OCI-M1 (cell line): ENCODE measurements around the gene LGI1.

Experiments
- DNase-seq: peaks from one replicate; lab custom pipeline; 2025; lab: John Stamatoyannopoulos, UW

Gene LGI1

DNA sequence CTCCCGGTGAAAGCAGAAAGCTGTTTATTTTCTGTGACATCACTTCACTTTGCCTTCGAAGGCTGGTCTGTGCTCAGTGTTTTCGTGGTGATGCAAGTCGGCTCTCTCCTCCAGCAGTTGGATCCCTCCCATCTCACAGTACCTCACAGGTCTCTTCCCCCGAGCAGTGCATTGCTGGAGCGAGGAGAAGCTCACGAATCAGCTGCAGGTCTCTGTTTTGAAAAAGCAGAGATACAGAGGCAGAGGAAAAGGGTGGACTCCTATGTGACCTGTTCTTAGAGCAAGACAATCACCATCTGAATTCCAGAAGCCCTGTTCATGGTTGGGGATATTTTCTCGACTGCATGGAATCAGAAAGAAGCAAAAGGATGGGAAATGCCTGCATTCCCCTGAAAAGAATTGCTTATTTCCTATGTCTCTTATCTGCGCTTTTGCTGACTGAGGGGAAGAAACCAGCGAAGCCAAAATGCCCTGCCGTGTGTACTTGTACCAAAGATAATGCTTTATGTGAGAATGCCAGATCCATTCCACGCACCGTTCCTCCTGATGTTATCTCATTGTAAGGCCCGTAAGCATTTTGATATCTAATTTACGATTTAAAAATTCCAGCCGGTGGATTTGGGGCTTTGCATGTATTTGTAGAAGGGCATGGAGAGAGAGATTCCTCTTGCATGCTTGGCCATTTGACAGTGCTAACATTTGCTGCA is at the start of gene LGI1:
Gene LGI1, plus strand, starts transcription at position 136 of the 707 bp plus-strand sequence. Its CDS starts 209 bp downstream, at position 345.
- no peak for DNase-seq

DNA sequence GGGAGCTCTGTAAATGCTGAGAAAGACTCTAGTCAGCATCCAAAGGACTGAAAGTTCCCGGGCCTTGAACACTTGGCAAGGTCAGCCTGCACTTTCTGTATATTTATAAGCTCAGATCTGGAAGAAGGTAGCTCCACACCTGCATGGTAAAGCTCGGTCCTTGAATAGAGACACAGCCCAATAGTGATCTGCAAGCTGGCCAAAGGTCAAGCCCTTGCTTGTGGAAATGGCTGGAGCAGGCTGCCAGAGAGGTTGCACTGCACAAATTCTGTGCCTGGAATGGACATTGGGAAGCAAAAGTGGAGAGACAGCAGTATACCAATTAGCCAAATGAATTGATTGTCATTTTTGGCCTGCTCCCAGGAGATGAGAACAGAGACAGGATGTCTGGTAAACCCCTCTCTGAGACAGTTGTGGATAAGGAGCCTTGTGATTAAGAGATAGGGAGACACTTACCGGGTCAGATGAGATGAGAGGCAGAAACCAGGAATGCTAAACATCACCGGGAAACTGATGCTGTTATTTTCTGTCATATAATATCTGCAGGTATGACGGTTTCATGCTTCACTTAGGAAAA is 47.3 kb upstream of the LGI1 start:
- DNase-seq = no peak

DNA sequence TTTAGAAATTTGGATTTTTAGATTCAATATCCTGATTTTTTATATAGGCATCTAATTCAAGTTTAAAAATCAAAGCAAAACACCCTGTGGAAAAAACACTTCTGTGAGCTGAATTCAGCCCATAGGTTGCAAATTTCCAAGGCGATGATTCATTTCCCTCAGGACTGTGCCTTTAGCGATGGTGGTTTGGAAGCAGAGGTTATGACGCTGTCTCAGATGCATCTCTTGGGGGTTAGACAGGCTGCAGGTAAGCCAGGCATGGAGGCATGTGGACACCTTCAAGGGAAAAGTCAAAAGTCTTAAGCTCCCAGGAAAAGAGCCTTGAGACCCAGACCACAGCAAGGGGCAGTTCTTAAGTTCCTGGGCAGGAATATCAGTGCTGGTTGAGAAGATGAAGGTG is 45.8 kb upstream of the LGI1 start:
- no peak for DNase-seq

DNA sequence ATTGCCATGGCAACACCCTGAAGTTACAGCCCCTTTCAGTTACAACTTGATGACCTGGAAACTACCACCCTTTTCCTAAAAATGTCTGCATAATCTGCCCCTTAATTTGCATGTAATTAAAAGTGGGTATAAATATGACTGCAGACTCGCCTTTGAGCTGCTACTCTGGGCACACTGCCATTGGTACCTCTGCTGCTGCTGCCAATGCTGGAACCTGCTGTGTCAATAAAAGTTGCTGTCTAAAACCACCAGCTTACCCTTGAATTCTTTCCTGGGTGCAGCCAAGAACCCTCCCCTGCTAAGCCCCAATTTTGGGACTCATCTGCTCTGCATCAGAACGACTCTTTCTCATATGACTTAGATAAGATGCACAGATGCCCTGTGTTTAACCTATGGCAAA is 45.1 kb upstream of the LGI1 start:
- no peak for DNase-seq

DNA sequence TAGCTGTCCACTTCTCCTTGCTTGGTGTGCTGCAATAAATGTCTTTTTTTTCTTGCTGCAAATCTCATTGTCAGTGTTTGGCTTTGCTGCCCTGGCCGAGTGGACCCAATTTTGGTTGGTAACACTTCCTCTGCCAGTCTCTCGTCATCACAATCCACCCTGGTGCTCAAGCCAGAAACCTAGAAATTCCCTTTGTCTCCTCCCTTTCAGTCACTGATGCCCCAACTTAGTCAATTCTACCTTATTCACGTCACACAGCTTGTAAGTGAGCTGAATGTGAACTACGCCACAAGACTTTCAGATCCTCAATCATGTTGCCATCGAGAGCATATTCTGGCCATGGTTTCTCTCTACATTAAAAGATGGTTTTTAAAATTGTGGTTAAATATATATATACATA is 42.4 kb upstream of the LGI1 start:
- DNase-seq = no peak

DNA sequence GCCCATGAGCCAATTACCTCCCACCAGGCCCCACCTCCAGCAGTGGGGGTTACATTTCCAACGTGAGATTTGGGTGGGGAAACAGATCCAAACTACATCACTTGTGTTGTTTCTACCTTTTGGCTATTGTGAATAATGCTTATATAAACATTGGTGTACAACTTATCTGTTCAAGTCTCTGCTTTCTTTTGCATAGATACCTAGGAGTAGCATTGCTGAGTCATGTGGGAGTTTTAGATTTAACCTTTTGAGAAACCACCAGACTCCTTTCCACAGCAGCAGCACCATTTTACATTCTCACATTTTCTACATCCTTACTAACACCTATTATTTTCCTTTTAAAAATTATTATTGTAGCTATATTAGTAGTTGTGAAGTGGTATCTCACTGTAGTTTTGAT is 41.0 kb upstream of the LGI1 start:
- no peak for DNase-seq

DNA sequence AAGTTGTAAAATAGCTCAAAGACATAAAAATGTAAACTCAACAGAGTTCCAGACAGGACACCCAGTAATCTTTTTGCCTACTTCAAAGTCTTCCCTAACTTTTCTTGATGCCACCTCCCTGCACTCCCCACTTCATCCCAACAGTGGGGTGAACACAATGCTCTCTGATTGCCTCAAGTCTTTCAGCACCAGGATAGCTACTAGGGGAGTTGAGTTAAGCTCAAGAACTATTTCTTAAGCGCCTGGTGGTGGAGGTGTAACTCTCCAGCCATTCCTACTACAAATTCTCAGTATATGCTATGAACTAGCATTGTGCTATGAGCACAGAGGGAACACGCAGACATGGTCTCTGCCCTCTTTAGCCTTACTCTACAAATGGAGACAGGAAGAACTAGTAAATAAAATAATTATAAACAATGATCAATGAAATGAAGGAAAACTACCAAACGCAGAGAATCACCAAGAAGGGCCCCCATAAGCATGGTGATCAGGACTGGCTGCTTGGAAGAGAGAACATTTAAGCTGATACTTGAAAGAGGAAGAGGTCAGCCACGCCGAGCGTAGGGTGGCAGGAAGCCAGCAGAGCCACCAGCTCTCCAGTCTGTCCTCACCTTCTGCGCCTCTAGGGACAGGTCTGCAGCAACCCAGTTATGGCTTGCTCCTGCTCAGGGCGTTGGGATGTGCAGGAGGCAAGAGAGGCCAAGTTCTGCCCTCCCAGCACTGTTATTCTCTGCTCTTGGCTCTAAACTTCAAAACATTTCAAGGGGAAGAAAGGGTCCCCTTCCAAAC is 38.6 kb upstream of the LGI1 start:
- DNase-seq = peak; percentile 68

DNA sequence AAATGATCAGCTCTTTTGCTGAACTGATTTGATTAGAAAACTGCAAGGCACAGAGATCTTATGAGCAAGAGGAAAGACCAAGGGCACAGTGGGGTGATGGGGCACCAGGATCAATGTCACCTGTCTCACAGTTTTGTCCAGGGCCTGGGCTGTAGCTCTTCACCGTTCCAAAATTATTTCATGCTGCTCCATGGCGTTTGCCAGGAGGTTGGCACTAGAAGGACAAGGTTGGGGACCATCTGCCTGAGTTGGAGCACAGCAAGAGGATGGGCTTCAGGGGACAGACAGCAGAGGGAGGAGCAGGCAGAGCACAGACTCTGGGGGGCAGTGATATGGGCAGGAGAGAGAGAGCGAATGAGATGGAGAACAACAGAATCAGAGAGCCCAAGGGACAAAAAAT is 37.8 kb upstream of the LGI1 start:
- no peak for DNase-seq

DNA sequence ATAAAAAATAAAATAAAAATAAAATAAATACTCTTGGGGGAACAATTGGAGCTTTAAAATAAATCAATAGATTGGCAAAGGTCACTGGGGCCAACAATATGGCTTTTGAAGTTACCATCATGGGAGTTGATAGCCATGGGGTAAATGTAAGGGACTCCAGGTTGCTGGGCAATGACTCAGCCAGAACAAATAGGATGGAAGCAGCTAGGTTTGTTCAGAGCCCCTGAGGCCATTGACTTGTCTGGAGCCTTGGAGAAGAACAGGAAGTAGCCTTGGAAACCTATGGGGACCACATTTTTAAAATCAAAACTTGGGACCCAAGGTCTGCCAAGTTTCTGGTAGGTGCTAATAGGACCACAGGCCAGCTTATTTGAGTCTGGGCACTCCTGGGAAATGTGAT is 35.2 kb upstream of the LGI1 start:
- no peak for DNase-seq

DNA sequence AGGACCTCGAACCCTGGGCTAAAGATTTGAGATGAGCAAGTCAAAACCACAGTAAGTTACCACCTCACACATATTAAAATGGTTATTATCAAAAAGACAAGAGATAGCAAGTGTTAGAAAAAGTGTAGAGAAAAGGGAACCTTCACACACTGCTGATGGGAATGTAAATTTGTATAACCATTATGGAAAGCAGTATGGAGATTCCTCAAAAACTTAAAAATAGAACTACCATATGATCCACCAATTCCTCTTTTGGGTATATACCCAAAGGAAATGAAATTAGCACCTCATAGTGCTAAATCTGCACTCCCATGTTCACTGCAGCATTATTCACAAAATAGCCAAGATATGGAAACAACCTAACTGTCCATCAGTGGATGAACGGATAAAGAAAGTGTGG is 34.6 kb upstream of the LGI1 start:
- DNase-seq = no peak

DNA sequence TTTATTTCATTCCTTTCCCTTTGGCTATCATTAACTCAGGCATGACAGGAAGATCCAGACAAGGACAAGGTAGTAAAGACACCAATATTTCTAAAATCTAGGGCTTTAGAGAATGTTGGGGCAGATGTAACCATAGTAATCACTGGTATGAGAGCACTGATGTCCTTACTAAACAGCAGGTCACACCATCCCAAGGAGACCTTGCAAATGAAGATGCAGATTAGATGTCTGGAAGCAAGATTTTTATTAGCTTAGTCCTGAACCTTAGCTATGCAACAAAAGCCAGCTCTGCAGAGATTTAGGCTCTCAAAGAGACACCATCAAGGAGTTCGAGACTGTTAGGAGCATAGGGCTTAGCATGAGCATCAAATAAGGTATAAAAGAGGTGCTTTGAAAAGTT is 31.7 kb upstream of the LGI1 start:
- DNase-seq = no peak

DNA sequence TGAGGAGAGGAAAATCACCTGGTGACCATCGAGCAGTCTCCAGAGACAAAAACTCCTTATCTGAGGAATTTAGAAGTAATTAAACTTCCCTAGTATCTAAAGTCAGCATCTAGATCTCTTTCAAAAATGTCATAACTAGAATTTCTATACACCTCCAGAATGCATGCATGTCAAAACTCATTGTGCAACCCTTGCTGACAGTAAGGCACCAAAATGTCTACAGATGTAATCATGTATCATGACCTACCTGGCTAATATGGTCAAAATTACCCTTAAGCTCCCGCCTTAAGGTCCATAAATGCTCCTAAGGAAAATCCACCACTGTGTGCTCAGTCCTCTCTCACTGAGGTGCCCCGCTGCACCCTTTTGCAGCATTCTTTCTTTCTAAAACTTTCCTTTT is 16.4 kb upstream of the LGI1 start:
- no peak for DNase-seq

DNA sequence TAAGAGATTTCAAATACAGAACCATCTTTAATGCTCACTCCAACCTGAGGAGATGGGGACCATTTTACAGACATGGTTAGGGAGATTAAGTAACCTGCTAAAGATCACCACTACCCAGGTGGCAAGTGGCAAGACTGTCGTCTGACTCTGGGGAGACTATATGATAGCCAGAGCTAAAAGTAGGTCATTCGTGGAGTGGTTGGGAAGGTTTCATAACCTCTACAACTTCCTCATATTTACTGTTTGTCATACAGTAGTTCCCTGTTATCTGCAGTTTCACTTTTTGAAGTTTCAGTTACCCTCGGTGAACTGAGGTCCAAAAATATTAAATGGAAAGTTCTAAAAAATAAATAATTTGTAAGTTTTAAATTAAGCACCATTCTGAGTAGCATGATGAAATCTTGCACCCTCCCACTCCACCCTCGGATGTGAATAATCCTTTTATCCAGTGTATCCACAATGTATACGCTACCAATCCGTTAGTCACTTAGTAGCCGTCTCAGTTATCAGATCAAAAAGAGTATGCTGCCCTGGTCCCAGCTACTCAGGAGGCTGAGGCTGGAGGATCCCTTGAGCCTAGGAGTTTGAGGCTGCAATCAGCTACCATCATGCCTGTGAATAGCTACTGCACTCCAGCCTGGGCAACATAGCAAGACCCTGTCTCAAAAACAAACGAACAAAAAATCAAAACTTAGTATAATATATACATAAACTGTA is 14.9 kb upstream of the LGI1 start:
- DNase-seq = peak; percentile 83

DNA sequence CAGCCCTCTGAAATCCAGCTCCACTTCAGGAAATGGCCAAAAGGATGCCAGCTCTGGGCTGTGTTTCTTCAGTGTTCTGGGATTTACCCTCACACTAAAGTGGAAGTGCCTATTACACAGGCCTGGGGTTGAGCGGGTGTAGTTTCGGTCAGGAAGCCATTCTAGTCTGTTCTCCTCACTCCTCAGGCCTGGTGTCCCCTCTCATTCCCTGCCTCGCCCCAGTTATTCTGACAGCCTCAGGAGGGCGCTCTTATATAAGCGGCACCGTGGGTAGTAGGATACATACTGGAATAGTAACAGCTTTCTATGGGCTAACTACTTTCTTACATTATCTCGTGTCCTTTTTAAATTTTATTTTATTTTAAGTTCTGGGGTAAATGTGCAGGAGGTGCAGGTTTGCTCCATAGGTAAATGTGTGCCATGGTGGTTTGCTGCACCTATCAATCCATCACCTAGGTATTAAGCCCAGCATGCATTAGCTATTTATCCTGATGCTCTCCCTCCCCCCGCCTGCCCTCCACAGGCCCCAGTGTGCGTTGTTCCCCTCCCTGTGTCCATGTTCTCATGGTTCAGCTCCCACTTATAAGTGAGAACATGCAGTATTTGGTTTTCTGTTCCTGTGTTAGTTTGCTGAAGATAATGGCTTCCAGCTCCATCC is 12.2 kb upstream of the LGI1 start:
- peak; percentile 58 for DNase-seq

DNA sequence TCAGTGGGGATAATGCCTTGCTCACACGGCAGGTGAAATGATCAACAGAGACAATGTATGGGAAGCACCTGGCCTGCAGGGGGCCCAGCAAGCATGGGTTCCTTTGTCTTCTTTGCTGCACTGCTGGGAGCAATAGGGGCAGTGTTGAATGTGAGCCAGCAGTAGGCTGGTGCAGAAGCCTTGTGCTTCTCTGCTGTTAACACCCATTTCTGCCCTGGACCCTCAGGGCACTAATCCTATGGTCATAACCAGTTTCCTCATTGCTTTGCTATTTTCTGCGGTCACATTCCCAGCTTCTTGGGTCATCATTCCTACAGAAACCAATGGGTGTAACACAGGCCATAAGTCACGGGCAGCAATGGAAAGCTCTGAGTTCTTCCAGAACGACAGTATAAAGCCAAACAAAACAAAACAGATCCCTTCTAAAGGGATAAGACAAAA is 10.9 kb upstream of the LGI1 start:
- DNase-seq = no peak

DNA sequence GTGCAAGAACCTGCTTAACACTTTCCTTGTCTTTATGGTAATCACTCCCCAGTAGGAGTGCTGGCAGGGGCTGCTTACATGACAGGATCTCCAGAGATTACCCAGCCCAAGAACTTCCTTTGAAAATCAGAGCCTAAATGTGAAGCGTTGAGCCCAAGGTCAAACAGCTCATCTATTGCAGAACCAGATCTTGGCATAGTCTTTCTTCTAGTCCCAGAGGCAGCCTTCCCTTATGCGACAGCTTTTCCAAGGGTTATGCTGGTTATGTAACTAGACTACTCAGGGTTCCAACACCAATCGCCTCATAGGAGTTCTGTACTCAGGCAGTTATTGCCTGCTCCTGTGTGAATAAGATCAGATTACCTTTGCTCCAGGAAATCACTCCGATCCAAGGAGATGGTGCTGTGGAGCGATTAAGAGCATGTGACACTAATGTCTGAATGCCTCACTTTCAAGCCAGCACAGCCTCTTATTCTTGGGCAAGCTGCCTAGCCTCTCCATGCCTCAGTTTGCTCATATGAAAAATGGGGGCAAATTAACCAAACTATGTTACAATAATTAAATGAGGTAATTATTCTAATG is 8.4 kb upstream of the LGI1 start:
- no peak for DNase-seq

DNA sequence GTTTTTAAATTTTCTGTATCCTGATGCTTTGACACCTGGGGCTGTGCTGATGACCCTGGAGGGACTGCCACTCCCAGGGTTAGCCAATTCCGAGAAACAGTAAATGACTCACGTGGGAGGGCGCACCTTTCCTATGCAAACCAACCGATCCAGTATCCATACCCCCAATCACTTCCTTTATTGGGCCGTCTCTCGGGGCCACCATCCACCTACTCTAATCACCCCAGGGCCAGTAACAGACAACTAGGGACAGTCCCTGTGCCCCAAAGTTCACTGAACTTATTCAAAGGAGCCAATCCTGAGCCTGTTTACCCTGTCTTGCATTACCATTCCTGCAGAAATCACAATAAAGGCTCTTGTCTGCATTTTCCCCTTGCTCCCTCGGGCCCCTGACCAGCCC is 6.6 kb upstream of the LGI1 start:
- DNase-seq = no peak

DNA sequence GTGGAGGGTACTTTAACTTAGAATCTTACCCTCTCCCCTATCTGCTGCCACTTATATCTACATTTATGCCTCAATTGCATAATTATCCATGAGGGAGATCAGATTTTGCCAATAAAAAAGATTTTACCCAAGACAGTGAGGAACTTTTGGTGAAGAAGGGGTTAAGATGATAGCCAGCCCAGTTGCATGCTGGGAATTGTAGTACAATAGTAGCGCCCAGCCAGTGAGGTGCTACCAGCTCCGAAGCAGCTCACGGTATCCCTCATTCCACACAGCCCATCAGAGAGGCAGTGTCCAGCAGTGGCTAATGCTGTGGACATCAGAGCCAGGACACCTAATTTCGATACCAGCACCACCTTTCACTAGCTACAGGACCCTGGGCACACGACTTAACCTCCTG is 5.9 kb upstream of the LGI1 start:
- DNase-seq = peak; percentile 42

DNA sequence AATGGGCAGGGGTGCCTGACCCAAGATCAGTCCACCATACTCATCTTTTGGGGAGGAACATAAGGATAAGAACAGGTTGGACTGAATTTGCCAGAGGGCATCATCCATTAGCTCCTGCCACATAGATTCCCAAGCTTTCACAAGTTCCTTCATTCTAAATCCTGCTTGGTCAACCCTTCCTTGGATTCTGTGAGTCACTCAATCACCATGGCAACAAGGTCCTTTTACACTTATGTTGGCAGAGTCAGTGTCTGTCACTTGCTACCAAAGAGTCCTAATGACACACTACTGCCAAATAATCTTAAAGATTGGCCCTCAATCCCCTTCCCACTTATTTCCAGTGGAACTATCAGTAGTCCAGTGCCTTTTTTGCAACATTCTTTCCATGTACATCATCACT is 5.0 kb upstream of the LGI1 start:
- DNase-seq = no peak

DNA sequence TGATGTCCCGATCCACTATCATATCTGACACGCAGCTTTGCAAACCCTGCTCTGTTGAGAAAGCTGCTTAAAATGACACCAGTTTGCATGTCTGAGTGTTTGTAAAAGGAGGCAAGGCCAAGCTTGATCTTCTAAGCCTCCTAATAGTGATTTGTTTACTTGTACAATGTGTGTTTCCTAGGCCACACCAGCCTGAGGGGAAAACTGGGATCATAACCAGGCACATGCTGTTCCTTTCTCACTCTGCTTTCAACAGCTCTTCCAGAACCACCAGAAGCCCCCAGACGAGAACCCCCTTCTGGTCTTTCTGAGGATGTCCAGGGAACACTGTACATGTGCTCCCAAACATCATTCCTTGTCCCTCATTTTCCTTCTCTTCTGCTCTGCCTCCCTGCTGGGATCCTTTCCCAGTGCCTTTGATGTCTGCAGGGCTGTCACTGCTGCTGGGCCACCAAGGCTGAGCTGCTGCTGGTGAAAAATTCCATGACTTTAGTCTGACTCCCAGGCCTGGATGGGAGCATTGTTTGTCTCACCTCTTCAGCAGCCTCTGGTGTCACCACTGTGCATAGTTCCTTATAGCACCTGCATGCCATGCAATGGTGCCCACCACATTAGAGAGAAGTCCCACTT is 4.0 kb upstream of the LGI1 start:
- DNase-seq = no peak

DNA sequence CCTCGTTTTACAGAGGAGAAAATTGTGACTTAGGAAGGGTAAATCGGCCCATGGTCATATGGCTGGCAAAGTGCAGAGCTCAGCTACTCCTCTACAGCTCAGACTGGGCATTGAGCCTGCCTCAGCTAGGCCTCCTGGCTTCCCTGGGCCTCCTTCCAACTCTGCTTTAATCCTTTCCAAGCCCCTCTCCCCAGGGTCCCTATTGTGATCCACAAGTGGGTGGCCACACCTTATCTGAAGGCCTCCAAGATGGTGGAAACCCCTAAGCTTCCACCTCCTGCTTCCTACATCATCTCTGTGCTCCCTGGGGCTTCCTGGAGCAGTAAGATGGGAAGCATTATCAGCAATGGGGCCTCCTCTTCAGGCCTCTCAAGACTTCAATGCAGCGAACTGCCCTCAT is 3.0 kb upstream of the LGI1 start:
- DNase-seq = no peak
